ENCODE measurements around the gene TMEM266.

The TMEM266 gene

GRCh38 chr15:76235186-76235826, 175.5 kb downstream of the TMEM266 start:
- DNase-seq (ENCODE audit: low read depth in 2 of 2): no peak

GRCh38 chr15:76236350-76236749, 176.6 kb downstream of the TMEM266 start:
- no peak for DNase-seq (ENCODE audit: low read depth in 2 of 2)

GRCh38 chr15:76239786-76240185, 180.0 kb downstream of the TMEM266 start:
- no peak for DNase-seq (ENCODE audit: low read depth in 2 of 2)

- no peak for DNase-seq (ENCODE audit: low read depth in 2 of 2)
Measured at GRCh38 chr15:76245072-76245610, 185.4 kb downstream of the TMEM266 start.

- no peak for DNase-seq (ENCODE audit: low read depth in 2 of 2)
Measured at GRCh38 chr15:76251717-76252116, 191.9 kb downstream of the TMEM266 start.

- DNase-seq (ENCODE audit: low read depth in 2 of 2): no peak
Measured at GRCh38 chr15:76252249-76252648, 192.5 kb downstream of the TMEM266 start.

- no peak for DNase-seq (ENCODE audit: low read depth in 2 of 2)
Measured at GRCh38 chr15:76253691-76254473, 194.1 kb downstream of the TMEM266 start.

All from stimulated activated CD4-positive, alpha-beta T cell treated with anti-CD3 and anti-CD28 coated beads, Interleukin-4, amount 100 ng/mL, for 48 hours (primary cell).